ENCODE measurements around the gene ARHGEF12.
A peak's percentile ranks its signal among the peaks of the same experiment; 100 is the strongest.

Gene ARHGEF12

DNA sequence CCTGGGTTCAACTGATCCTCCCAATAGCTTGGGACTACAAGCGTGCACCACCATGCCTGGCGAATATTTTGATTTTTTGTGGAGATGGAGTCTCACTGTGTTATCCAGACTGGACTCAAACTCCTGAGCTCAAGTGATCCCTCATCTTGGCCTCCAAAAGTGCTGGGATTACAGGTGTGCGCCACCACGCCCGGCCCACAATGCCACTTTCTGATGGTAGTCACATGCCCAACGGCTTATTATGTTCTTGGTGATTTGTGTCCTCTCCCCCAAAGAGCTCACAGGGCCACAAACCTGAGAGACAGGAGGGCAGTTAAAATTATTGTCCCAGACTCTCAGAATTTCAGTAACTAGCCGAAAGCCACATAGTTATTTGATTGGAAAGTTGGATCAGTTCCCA lies 185.0 kb downstream of the ARHGEF12 start:
- no peak for DNase-seq

DNA sequence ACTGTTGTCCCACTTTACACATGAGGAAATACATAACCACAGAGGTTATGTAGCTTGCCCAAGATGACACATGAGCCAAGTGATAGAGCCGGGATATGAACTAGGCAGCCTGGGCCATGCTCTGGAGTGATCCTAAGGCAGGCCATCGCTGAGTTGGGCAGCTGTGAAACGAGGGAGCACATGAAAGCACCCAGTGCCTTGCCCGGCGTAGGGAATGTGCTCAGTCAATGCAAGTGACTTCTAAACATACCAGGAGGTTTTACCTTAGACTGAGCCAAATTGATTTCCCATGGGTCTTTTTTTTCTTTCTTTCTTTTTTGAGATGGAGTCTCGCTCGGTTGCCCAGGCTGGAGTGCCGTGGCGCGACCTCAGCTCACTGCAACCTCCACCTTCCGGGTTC lies 185.8 kb downstream of the ARHGEF12 start:
- DNase-seq: no peak

DNA sequence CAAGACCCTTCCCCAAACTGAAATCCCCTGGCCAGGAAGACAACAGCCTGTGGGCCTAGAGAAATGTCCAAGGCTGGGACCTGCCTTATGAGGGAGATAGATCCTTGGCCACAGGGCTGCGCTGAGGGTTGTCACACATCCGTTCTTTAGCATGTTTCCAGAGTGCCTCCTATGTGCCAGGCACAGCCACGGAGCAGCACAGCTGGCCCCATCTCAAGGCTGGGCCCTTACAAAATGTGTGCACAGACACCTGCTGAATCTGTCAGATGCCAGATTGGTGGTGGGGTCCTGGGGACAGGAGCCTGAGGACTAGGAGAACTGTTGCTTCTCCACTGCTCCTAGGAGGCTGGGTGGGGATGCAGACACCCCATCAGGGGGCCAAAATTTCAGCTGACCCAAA lies 186.5 kb downstream of the ARHGEF12 start:
- no peak for DNase-seq

DNA sequence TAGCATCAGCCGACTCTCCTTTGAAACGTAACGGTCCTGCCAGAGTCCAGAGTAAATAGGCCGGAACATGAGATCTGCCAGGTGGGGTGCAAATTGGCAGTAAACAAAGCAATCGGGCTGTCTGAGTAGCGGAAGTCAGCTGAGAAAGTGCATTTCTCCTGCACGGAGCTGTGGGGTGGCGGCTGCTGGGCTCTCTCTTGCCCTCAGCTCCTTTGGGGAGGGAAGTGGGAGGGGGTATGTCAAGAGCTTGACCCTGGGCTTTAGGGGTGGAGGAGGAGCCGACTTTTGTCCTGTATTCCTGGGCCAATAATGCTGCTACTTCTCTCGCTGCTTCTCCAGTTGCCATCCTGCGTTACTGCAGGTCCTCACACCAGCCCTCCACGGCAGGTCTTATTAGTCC lies 187.0 kb downstream of the ARHGEF12 start:
- no peak for DNase-seq

DNA sequence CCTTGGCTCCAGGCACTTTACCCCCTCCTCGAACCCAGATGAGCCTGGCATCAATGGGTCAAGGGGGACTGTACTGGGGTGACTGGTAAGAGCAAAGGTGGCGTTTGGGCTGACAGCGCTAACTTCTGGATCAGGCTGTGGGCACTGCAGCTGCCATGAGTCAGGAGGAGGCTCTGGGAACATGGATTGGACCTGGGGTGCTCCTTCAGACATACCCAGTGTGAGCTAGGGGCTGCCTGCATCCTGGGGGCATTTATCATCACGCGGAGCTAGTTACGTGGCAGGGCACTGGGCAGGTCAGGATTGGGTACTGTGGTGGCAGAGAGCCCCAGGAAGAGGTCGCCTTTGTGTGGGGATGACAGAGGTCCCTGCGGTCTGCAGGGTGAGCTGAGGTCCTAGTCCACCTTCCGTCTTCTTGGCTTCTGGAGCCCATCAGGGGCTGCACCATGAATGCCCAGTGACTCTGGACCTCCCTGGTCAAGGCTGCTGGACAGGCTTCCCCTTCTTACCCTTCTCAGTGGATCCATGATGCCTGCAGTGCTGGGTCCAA lies 188.4 kb downstream of the ARHGEF12 start:
- DNase-seq: no peak

DNA sequence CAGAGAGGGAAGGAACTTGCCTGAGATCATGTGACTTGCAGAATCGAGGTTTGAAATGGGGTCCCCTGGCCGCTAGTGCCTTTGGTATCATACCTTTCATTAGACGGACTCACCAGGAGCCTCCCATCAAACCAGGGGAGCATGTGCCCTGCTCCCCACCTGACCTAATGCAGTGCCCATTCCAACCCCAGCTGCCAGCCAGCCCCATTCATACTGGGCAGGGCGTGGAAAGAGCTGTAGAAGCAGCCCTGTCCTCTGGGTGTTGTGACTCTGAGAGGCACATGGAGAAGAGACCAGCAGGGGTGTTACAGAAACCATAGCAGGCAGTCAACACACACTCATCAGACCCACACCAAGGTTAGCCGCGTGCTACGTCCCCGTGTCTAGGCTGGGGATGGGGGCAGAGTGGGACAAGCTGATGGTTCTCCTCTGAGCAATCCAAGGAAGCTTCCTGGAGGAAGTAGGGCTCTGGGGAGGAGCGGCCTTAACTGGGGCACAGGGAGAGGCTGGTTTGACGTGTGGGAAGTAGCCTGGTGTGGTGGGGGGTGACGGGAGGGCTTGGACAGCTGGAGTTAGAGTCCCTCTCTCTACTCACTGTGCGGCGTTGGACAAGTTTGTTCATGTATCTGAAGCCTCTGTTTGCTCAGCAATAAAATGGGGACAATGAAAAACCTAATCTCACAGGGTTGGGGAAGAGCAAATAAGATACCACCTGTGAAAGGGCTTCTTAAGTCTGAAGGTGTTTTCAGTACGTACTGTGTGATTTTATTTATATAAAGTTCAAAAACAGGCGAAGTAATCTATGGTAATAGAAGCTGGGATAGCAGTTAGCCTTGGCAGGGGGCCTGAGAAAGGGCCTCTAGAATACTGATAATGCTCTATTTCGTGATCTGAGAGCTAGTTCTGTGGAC lies 189.3 kb downstream of the ARHGEF12 start:
- DNase-seq: no peak

DNA sequence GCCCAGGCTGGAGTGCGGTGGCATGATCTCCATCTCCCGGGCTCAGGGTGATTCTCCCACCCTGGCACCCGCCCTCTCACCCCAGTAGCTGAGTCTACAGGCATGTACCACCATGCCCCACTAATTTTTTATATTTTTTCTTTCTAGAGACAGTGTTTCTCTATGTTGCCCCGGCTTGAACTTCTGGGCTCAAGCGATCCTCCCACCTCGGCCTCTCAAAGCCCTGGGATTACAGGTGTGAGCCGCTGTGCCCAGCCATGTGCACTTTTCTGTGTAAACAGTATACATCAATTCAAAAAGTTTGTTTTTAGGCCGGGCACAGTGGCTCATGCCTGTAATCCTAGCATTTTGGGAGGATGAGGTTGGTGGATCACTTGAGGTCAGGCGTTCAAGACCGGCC lies 190.0 kb downstream of the ARHGEF12 start:
- no peak for DNase-seq

DNA sequence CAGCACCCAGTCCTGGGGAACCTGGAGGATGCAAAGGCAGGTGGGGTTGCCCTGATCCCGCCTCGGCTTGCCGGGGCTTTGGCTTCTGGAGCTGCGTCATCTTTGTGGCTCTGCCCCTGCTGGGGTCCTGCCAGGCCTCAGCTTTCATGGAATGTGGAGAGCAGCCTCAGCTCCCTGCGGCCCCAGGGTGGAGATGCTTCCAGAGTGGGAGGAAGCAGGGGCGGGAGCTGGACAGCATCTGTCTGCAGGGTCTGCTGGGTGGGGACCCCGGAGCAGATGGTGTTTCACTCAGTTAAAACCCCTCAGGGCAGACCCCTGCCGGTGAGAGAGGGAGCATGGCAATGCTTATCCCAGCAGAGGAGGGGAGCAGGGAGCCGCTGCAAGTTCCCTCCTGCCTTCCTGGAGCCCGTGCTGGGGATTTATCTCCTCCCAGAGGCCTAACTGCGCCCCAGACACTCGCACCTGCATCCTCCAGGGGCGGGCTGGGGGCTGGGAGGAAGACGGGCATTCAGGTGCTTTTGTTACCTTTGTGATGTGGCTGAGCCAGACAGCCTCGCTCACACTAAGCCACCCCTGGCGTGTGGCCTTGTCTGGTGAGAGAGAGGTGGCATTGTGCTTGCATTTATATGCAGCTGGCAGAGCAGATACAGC lies 191.0 kb downstream of the ARHGEF12 start:
- DNase-seq: peak; percentile 34

DNA sequence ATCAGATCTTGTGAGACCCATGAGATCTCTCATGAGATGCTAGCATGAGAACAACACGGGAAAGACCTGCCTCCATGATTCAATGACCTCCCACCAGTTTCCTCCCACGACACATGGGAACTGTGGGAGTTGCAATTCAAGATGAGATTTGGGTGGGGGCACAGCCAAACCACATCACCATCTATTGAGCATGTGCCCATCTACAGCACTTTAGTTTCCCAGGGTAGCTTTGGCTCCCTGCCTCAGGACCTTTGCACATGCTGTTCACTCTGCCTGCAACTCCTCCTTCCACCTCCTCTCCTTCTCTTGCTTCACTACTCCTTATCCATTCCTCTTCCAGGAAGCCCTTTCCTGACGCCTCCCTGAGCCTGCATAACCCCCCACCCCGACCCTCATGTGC lies 192.5 kb downstream of the ARHGEF12 start:
- DNase-seq: no peak

DNA sequence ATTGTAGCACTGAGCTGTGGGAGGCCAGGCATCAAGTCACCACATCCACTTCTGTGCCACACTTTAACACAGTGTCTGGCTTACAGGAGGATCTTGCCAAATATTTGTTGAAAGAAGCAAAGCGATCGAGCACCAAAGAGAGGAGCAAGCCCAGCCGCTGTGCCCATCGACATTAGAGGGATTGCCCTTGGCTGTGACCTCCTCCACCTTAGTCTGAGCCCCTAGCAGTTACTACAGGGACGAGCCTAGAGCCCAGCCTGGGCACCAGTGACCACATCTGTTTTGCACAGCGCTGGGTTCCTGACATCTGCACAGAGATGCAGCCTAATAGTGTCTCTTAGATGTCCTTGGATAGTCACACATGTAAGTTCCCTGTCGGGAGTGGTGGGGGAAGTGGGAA lies 193.0 kb downstream of the ARHGEF12 start:
- DNase-seq: no peak

DNA sequence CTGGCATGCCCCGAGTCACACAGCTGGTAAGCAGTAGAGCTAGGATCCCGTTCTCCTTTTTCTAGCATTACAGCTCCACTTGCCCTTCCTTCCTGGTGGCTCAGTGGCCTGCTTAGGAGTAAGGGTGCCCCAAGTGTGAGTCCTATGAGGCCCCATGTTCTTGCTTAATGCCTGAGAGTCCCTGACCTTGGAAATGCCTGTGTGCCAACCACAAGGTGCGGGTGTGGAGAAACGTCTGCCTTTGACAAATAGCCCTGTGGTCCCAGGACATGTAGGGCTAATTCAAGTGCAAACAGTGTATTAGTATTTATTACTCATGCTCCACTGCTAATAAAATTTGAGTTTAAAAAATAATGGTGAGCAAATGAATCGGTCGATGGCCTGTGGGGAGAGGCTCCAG lies 193.7 kb downstream of the ARHGEF12 start:
- no peak for DNase-seq

DNA sequence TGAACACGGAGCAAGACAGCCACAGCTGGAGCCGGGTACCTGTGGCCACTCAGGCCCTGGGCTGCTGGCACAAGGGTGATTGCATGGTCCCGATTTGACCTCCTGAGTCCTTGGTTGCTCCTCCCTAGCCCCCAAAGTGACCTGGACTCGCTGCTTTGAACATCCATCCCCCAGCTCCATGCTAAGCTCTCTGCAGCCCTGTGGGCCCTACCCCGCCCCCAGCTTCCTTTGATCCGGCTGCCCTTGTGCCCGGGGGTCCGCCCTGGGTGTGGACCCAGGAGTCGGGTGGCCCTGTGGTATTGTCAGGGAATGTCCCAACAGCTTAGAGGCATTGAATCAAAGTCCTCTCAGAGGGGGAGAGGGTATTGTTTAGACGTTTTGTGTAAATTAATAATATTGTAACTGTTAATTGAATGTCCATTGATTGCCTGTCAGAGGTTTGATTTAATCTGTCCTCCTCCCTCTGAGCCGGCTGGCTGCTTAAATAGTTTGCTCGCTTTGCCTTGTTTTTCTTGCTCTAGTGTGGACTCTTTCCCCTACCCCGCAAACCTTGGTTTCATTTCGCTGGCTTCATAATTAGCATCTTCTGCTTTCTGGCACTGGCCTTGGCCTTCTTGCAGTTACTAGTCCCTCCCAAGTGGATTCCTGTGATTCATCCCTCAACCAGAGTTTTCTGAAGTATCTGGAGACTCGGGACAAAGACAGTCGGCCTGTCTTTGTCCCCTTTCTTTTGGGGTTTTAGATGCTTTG lies 196.0 kb downstream of the ARHGEF12 start:
- DNase-seq: no peak

DNA sequence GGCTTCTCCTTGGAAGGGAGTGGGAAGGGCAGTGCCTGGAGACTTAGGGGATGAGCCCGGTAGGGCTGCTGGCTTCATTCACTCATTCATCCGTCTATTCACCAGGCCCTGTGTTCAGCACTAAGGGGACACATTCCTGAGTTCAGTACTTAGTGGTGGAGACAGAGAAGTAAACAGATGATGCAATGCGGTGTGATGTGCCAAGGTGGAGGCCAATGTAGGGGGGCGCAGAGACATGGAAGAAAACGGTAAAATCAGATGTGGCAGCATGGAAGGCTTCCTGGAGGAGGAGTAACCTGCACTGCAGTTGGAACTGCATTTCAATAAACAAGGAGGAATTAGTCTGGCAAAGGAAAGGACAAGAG lies 196.6 kb downstream of the ARHGEF12 start:
- no peak for DNase-seq

DNA sequence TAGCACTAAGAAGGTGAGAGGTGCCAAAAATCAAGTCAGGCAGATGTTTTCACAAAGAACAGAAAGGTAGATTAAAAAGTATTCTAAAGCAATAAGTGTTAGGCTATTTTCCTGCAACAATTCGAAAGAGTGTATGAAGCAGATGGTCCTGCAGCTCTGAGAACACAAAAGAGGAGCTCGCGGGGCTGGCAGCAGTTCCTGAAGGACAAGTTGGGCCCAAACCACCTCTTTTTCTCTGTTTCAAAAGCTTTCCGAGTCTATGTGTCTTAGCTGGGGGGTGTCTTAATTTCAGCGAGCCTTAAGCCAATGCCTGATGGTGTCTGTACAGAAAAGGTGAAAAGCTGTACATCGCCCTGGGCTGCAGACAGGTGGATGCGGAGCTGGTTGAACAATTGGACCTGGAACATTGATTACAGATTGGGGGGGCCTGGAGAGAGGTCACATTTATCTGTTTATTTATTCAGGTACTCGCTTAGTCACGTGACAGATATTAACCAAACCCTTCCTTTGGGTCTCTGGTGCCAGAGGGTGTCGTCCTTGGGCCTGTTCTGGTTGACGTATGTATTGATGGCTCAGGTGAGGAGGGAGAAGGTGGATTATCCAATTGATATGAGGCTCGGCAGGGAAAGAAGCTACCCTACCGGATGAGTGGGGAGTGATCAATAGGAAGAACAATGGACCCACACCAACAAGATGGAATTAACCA lies 200.0 kb downstream of the ARHGEF12 start:
- no peak for DNase-seq

DNA sequence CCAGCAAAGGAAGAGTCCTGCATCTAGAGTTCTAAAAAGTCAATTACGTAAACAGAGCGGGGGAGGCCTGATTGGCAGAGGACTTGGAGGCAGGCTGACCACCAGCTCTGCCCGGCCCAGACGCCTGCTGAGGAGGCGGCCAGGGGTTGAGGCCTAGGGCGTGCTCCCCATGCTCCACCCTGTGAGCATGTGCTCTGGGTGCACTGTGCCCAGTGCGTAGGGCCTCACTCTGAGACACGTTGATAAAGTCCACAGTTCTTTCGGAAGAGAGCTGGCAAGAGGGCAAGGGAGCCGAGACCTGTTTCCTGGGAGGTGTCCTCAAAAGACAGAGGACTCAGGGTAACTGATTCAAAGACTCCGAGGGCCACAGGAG lies 200.6 kb downstream of the ARHGEF12 start:
- no peak for DNase-seq

DNA sequence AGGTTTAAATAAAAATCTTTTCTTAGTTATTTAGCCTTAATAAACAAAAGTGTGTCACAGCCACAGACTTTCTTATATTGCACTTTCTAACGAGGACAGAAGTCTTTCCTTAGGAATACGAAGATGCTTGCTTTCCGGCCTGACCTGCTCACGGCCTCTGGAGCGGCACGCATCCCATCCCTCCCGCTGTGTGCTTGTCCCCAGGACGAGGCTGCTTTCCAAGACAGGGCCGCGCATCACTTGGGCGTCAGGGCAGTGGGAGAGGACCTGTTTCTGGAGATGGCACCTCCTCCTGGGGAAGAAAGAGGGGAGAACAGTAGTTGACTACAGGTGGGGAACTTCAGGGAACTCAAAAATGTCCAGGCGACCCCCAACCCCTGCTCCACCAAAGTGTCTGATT lies 201.8 kb downstream of the ARHGEF12 start:
- DNase-seq: no peak

DNA sequence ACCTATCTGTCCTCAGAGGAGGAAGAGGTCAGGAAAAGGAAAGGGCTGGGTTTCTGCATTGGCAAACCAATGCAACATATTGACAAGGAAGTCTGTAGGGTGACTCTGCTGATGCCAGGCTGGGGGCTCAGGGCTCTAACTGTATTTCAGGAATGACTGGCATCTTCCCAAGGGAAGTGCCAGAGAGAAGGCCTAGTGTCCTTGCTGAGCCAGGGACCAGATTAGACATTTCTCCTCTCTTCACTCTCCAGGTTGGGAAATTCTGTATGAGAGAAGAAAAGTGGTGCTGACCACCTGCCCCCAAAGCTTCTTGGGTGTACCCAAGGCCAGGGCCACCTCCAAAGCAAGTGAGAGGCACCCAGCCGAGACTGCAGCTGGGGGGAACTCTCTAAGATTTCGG lies 202.5 kb downstream of the ARHGEF12 start:
- DNase-seq: no peak

Data from NCI-H524 treated with DMSO at 0.1 percent for 48 hours (cell line).